OCI-LY3 (cell line): ENCODE results near the gene NXNL1.

ENCODE experiments used
- CTCF ChIP-seq: fragments of 200-600, 300-600 bp; sonication (generic); IDR thresholded peaks from 2 replicates; pipeline ENCODE4 v1.5.1; 2014; ENCODE audit warnings: antibody characterized with exemption, low read length, low read depth
- EZH2phosphoT487 ChIP-seq: fragments of 200-600 bp; shearing (Covaris generic); IDR thresholded peaks from 2 replicates; pipeline ENCODE4 v1.6.1; 2018; ENCODE audit warnings: antibody characterized with exemption, mixed run types, low read depth

- no peak for TF ChIP-seq CTCF
- no peak for TF ChIP-seq EZH2phosphoT487
These were observed 8.9 kb downstream of the NXNL1 start for GRCh38 chr19:17451820-17452219.
